SHP77 treated with DMSO at 0.1 percent for 48 hours (cell line): ENCODE data around the gene TMEM237.

Experiments used
- DNase-seq: peaks from one replicate; lab custom pipeline; 2025; lab: John Stamatoyannopoulos, UW

TMEM237 gene

DNA sequence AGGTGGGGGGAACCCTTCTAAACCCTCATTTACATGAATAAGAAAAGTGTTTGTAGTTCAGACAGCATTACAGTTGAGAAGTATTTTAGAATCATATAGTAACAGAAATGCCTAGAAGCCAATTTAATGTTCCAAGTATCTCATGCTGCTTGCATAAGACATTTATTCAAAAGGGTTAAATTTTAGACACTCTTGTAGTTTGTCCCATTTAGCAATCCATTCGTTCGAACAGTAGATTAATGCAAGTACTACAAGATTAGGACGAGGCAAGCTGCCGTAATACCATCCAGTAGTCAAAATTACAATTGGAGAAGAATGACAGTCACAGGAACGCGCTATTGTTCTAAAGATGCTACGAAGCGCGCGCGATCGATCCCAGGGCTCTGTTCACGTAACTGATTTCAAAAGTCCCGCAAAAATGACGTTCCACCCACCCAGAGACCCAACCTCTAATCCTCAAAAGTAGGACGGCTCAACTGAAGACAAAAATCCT is 1.2 kb downstream of the TMEM237 start:
- no peak for DNase-seq

DNA sequence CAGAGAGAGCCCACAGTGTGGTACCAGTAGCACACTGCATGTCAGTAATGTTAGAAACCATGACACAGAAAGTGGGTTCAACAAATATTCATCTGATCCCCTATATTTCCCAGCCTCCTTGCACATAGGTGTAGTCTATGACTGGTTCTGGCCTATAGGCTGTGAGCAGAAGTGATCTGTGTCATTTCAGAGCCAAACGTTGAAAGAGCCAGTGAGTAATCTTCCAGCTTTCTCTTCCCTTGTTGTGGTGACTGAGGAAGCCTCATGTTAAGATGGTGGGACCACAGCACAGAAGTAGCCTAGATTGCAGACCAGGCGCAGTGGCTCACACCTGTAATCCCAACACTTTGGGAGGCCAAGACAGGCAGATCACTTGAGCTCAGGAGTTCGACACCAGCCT is 4.1 kb downstream of the TMEM237 start:
- no peak for DNase-seq

DNA sequence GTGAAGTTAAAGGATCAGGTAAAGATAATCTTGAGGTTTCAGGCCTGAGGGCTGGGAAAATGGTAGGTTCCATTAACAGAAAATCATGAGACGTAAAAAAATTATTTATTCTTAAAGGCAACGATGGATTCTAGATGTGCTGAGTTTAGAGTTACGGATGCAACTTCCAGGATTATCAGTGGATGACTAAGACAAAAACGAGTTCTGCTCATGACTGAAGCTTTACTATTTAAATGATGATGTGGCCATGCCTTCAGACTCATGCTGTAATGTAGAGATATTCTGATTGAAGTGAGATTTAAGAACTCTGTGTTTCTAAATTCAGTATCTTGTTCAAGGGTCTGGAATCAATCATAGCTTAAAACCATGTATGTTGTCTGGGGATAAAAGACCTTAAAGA is 5.0 kb downstream of the TMEM237 start:
- no peak for DNase-seq

DNA sequence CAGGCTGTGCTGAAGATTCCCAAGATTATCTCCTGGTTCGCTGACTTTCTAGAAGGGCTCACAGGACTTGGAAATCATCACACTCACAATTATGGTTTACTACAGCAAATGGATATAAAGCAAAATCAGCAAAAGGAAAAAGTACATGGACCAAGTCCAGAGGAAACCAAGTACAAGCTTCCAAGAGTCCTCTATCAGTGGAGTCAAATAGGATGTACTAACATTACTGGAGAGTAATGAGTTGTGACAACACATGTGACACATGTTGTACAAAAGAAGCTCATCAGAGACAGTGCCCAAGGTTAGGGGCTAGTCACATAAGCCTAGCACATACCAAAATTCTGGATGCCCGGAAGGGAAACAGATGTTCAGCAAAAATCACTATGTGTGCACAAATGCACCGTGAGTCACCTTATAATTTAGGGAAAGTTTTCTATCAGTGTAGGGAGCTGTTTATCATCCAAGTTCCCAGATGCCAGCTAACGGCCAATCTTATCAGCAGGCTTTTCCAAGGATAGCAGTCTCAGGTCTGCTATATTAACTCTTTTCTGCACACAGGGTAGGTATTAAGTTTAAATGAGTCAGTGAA is 9.5 kb downstream of the TMEM237 start:
- DNase-seq, result no peak

DNA sequence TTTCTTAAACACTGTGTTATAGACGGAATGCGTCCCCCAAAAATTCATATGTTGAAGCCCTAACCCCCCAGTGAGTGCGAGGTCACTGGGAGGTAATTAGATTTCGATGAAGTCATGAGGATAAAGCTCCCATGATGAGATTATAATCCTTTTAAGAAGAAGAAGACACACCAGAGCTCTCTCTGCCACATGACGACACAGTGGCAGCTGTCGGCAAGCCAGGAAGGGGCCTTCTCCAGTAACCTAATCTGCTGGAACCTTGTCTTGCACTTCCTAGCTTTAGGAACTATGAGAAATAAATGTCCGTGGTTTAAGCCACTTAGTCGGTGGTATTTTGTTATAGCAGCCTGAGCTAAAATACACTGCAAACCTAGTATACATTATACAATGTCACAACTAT is 12.3 kb downstream of the TMEM237 start:
- DNase-seq, result no peak

DNA sequence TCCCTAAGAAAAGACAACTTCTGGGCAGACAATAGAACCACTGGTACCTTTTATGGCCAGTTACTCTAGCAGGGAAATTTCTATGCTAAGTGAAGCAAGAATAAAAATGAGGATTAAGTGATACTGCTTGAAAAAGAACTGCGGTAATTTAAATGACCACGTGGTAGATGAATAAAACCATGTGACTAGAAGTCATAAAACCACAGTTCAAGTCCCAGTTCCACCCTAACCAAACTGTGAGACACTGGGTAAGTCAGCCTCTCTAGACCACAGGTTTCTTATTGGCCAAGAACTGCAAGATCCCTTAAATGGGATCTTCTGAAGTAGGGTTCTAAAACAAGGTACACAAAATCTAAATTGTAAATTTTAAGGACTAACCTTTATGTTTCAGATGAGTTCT is 12.7 kb downstream of the TMEM237 start:
- DNase-seq, result no peak

DNA sequence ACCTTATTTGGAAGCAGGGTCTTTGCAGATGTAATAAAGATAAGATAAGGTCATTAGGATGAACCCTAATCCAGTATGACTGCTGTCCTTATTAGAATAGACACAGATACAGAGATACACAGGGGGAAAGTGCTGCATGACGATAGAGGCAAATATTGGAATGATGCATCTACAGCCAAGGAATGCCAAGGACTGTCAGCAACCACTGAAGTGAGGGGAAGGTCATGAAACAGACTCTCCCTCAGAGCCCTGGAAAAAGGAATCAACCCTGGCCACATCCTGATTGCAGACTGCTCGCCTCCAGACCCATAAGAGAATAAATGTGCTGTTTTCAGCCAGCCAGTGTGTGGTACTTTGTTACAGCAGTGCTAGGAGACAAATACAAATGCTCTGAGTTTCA is 14.8 kb downstream of the TMEM237 start:
- DNase-seq, result no peak

DNA sequence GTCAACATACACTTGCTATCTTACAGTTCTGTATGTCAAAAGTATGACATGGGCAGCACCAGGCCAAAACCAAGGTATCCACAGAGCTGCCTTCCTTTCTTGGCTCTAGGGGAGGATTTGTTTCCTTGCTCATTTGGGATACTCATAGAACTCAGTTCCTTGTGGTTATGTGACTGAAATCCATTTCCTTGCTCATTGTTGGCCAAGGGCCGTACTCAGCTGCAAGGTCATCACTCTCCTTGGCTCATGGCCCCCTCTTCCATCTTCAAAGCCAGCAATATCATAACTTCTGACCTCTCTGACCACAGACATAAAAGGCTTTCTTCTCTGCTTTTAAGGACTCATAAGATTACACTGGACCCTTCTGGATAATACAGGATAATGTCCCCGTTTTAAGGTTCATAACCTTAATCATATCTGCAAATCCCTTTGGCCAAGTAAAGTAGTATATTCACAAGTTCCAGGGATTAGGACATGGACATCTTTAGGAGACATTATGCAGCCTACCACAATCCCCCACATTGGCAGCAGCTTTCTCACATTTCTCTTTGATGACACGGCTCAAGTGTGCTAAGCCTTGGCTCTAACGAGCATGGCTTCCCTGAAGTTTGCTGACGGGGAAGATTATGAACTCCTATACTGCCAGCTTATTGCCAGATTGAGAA is 20.9 kb downstream of the TMEM237 start:
- DNase-seq, result no peak

DNA sequence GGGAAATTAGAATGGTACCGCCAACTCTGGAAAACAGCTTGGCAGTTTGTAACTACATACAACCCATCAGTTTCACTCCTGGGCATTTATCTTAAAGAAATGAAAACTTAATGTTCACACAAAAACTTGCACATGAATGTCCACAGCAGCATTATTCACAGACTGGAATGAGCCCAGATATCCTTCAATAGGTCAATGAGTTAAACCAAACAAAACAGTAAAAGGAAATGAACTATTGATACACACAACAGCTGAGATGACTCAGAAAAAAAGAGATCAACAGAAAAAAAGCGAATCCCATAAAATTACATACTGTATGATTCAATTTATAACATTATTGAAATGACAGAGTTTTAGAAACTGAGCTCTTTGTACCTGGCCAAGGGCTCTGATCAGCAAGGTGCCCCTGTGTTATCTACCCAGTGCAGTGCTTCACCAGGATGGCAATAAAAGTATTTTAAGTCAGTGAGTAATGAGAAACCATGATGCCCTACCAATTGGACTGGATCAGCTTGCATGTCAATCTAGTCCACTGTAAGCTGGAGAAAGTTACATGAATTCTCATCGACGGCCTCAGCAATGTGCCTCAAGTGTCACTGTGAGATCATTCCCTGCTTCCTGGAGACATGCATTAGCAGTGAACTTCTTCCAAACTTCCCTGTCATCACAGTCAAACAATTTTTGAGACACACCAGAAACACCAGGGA is 21.9 kb downstream of the TMEM237 start:
- no peak for DNase-seq

DNA sequence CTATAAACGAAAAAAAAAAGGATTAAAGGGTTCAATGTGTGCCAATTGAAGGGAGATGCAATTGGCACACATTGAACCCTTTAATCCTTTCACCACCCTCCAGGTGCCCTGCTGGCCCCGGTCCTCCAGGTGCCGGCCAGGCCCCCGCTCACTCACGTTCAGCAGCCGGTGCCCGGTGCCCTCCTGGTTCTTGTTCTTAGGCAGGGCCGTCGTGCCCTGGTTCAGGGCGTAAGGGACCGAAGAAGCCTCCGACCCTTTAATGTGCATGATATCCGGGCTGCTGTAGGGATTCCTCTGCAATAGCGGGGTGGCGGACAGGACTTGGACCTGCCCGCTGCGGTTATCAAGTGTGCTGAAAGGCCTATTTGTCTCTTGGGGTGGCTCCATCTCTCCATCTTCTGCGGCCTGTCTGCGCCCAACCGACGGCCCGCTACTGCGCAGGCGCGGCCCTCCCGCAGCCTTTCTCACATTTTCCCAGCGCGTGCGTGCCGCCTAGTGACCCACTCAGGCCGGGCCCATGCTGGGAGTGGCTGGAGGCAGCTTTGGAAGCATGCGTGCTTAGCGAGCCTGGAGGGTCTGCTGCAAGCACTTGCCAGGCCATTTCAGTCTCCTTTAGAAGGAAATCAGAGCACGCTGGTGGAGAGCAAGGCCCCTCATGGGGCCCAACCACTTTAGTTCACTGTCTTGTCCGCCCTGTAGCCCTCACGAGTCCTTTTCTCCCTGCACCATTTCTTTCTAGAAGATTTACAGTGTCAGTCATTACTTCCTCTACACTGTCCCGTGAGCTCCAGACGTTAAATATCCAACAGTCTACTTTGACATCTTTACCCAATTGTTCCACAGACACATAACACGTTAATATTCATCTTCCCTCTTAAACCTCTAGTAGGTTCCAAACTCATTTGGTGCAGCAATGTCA is 24.3 kb downstream of the TMEM237 start:
- DNase-seq, result no peak

DNA sequence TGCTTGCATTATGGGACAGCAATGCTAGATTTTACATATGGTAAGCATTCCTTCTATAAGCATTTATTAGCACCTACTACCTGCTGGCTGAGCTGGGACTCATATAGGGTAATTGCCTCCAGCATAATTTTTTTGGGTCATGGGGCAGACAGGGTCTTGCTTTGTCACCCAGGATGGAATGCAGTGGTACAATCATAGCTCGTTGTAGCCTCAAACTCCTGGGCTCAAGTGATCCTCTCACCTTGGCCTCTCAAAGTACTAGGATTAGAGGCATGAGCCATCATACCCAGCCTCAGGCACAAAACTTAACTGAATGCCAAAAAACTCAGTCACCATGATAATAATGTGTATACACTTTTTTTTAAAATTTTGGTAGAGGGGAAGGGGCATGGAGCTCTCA is 35.3 kb downstream of the TMEM237 start:
- DNase-seq, result no peak

DNA sequence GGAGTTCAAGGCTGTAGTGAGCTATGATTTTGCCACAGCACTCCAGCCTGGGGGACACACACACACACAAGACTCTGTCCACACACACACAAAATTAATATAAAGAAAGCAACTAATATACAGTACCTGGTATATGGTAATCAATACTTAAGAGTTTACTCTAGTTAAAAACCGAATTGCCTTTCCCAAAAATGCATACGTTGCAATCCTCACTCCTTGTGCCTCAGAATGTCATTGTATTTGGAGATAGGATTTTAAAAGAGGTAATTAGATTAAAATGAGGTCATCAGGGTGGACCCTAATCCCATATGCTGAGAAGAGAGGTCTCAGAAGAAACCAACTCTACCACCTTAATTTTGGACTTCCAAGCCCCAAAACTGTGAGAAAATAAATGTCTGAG is 35.7 kb downstream of the TMEM237 start:
- DNase-seq, result no peak

DNA sequence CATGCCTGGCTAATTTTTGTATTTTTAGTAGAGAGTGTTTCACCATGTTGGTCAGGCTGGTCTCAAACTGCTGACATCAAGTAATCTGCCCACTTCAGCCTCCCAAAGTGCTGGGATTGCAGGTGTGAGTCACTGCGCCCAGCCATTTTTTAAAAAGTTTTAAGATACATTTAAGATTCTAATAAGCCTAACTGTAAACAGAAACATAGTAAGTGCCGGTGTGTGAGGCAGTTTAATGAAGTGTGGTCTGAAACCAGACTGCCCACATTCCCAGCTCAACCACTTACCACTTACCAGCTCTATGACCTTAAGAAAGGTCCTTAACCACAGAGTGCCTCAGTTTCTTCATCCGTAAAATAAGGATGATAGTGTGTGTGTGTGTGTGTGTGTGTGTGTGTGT is 42.4 kb downstream of the TMEM237 start:
- DNase-seq, result no peak

DNA sequence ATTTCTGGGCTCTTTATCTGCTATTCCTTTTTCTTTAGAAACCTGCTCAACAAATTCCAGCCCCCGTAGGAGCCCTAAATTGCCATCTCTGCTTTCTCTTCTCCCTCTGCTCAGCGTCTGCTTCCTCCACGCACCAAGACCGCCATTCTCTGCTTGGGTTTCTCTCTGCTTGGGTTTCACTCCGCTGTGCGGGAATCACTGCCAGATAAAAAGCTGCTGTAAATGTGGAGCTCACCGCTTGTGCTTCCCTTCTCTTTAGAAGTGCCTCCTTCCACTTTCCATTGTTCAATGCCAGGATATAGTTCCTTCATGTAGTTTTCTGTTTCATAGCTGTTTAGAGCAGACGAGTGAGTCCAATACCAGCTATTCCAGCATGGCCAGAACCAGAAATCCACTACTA is 45.9 kb downstream of the TMEM237 start:
- DNase-seq, result no peak

DNA sequence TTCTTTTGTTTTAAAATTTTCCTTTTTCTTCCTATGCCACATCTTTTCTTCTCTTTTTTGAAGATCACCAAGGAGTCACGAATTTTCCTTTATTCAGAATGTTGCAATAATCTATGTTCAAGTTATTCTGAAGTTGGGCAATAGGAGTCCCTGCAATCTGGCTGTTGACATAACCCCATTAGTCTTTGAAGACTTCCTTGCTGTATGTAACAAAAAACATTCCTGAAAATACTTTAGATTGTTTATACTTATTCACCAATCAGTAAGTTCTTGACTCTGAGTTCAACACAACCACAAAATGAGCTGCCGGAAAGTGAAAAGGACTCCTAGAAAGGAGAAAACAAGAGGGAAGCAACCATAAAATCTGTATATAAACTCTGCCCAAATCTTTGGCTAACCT is 62.8 kb downstream of the TMEM237 start:
- no peak for DNase-seq

DNA sequence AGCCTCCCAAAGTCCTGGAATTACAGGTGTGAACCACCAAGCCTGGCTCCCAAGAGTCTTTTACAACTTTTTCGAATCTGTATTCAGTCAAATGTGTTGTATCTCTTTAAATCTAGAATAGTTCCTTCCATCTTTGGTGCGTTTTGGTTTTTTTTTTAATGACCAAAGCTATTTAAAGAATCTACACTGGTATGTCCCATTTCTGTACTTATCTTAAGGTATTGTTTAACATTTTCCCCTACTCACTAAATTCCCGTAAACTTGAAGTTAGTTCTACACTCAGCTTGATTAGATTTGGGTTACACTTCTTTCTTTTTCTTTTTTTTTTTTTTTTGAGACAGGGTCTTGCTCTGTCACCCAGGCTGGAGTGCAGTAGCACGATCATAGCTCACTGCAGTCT is 63.8 kb downstream of the TMEM237 start:
- no peak for DNase-seq

DNA sequence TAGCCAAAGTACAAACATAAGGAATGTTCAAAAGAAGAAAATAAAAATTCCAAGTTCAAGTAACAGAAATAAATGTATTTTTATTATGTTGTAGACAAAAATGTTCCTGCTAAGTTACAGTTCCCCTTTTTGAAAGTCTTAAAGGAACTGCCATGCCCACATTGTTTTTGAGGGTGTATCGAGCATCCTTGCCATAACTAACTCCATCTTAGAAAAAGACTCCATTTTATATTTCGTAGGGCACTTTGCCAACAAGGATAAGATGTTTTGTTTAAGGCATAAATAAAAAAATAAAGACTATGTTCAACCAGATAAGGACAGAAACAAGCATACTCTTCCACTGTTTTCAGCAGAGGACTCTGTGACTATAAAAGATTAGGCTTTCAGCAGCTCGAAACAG is 67.3 kb downstream of the TMEM237 start:
- no peak for DNase-seq

DNA sequence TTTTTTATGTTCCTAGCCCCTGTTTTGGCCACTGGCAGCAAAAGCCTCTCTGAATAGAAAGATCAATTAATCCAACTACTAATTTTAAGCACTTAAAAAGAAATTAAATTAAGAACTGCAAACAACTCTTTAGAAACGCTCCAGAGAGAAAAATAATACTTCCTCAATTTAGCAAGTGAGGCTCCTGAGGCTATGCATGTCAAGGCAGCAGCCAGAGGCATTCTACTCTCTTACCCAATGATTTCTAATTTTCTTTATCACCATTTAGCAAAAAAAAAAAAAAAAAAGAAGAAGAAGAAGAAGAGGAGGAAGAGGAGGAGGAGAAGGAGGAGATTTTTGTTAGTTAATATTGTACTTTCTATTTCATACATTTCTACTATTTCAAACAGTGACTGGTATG is 68.5 kb downstream of the TMEM237 start:
- DNase-seq, result no peak

DNA sequence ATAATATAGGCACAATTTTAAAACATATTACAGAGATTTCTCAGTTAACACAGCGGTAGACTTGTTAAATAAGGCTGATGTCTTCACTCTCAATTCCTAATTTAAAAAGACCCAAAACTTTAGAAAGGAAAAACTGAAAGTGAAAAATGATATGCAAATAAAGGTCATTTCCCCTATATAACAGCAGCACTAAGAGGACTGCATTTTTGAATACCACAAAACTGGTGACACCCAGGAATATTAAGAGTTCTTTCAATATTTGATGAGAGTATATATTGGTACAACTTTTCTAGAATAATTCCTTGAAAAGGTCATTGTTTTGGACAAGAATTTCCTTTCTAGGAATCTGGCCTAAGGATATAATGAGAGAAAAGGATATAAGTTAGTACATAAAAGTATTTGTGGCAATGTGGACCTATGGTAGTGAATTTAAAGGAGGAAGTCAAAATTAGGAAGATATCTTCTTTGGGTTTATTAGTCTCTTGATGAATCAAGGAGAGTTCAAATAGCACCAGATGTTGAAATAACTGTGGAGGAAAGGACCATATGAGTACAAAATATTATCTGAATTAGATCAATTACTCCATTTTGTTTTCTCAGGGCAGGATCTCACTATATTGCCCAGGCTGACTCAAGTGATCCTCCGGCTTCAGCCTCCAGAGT is 70.3 kb downstream of the TMEM237 start:
- no peak for DNase-seq
